ENCODE data around the gene GPR12.

The GPR12 gene

GRCh38 chr13:26759907-26760831, at the start of gene GPR12:
Gene GPR12, minus strand, starts transcription at chr13:26760786. Its CDS starts 959 bp downstream, at chr13:26759827.
- Histone ChIP-seq H2AFZ (peak within 1 kb of the TSS; percentile 11), H3K79me2 (no peaks in the 10 kb centered on the region), H3K9ac (no peak within 1 kb of the TSS), H3K4me3 (ENCODE audit: low read depth, low read length) (peak within 1 kb of the TSS; percentile 46), H3K27ac (no peak within 1 kb of the TSS), H3K9me3 (ENCODE audit: control insufficient read depth, low read length) (no peaks in the 10 kb centered on the region), H3K27me3 (ENCODE audit: control insufficient read depth, insufficient read depth, low read length) (no peaks in the 10 kb centered on the region), H3K4me2 (ENCODE audit: low read length) (peak within 1 kb of the TSS; percentile 72), H3K36me3 (ENCODE audit: control insufficient read depth, insufficient read depth, low read length) (no peaks in the 10 kb centered on the region), H3K4me1 (no peaks in the 10 kb centered on the region)
- no peak for TF ChIP-seq CTCF (IDR thresholded peaks at IDR 0.05)

- Histone ChIP-seq H3K36me3 (ENCODE audit: control insufficient read depth, insufficient read depth, low read length) (no peaks in the 10 kb centered on the region), H3K9ac (no peak overlapping the region), H2AFZ (no peak overlapping the region), H3K27ac (no peak overlapping the region), H3K4me1 (no peaks in the 10 kb centered on the region), H3K9me3 (ENCODE audit: control insufficient read depth, low read length) (no peaks in the 10 kb centered on the region), H3K27me3 (ENCODE audit: control insufficient read depth, insufficient read depth, low read length) (no peaks in the 10 kb centered on the region), H3K4me2 (ENCODE audit: low read length) (no peak overlapping the region), H3K4me3 (ENCODE audit: low read depth, low read length) (no peak overlapping the region), H3K79me2 (no peaks in the 10 kb centered on the region)
- TF ChIP-seq CTCF (IDR thresholded peaks at IDR 0.05) = no peak
Observed at GRCh38 chr13:26810095-26810494, 49.5 kb upstream of the GPR12 start.

DNA sequence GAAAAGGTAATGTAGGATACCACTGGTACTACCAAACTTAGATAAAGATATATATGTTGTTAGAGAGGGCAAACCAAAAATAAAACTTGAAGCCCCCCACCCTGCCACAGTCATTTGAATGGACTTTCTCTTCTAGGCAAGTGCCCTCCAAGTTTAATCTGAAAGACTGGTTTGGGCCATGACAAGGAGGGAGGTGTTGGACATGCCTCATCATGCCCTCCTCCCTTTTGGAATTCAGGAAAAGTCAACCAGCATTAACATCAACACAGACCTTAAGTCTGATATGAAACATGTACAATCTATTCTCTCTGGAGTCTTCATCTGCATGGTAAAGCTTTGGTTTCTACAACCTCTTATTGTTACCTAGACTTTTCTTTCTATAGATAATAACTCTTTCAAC, 46.3 kb upstream of the GPR12 start:
- H3K4me3 ChIP-seq (ENCODE audit: low read depth, low read length) = no peak overlapping the region
- no peaks in the 10 kb centered on the region for H3K36me3 ChIP-seq (ENCODE audit: control insufficient read depth, insufficient read depth, low read length)
- H2AFZ ChIP-seq = no peak overlapping the region
- no peak overlapping the region for H3K27ac ChIP-seq
- H3K27me3 ChIP-seq (ENCODE audit: control insufficient read depth, insufficient read depth, low read length) = no peaks in the 10 kb centered on the region
- H3K9me3 ChIP-seq (ENCODE audit: control insufficient read depth, low read length) = no peaks in the 10 kb centered on the region
- H3K9ac ChIP-seq = no peak overlapping the region
- no peak for TF ChIP-seq CTCF (IDR thresholded peaks at IDR 0.05)
- H3K79me2 ChIP-seq = no peaks in the 10 kb centered on the region
- no peak overlapping the region for H3K4me2 ChIP-seq (ENCODE audit: low read length)
- no peaks in the 10 kb centered on the region for H3K4me1 ChIP-seq

DNA sequence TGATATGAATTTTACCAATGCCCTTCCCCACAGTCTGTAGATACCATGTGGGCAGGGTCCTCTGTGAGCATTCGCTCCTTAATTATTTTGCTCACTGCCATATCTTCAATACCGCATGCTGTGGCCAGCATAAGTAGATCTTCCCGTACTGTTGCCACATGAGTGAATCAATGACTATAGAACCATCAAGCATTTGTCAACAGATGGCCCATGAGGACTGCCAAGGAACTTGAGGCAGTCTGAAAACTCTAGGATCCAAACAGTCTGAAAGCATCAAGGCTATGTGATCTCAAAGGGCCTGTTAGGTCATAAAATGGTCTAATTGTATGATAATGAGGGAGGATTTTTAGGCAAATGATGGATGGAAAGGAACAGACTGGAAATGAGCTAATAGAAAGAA, 27.4 kb upstream of the GPR12 start:
- H3K27ac ChIP-seq = no peak overlapping the region

More for the DNA sequence above, 27.4 kb upstream of the GPR12 start:
- no peaks in the 10 kb centered on the region for H3K4me1 ChIP-seq
- no peak overlapping the region for H2AFZ ChIP-seq
- no peak overlapping the region for H3K9ac ChIP-seq
- no peak for TF ChIP-seq CTCF (IDR thresholded peaks at IDR 0.05)
- H3K36me3 ChIP-seq (ENCODE audit: control insufficient read depth, insufficient read depth, low read length) = no peaks in the 10 kb centered on the region
- H3K4me2 ChIP-seq (ENCODE audit: low read length) = no peak overlapping the region
- no peaks in the 10 kb centered on the region for H3K9me3 ChIP-seq (ENCODE audit: control insufficient read depth, low read length)
- H3K79me2 ChIP-seq = no peaks in the 10 kb centered on the region
- no peak overlapping the region for H3K4me3 ChIP-seq (ENCODE audit: low read depth, low read length)
- H3K27me3 ChIP-seq (ENCODE audit: control insufficient read depth, insufficient read depth, low read length) = no peaks in the 10 kb centered on the region
